GM10266 (cell line): ENCODE data around the gene MED13L.

Experiments
- DNase-seq: peaks from one replicate; pipeline ENCODE4 v3.0.0; 2012; ENCODE audit errors: extremely low spot score
- TF ChIP-seq, protein P1 (sequence below): IDR thresholded peaks from 2 replicates; pipeline ENCODE4 v1.5.1; 2012; ENCODE audit warnings: mild to moderate bottlenecking, low read depth; ENCODE audit not compliant: control insufficient read depth, insufficient read depth; ENCODE audit errors: missing control alignments

The MED13L gene

DNA sequence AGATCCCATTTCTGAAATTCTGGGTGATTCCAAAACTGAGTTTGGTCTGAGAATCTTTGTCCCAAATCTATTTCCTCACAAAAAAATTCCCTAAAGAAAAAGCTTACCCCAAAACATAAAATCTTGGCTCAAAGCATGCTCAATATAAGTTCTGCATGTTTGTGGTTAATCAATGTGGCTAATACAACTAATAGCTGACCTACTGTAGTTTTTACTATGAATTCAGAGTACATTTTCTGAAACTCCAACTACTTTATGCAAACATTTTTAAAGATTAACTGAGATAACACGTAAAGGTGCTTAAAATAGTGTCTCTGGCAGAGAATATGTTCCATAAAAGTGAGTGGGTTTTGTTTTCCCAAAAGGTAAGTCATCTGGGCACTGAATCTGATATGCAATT, 133.1 kb downstream of the MED13L start:
- TF ChIP-seq, protein P1, sequence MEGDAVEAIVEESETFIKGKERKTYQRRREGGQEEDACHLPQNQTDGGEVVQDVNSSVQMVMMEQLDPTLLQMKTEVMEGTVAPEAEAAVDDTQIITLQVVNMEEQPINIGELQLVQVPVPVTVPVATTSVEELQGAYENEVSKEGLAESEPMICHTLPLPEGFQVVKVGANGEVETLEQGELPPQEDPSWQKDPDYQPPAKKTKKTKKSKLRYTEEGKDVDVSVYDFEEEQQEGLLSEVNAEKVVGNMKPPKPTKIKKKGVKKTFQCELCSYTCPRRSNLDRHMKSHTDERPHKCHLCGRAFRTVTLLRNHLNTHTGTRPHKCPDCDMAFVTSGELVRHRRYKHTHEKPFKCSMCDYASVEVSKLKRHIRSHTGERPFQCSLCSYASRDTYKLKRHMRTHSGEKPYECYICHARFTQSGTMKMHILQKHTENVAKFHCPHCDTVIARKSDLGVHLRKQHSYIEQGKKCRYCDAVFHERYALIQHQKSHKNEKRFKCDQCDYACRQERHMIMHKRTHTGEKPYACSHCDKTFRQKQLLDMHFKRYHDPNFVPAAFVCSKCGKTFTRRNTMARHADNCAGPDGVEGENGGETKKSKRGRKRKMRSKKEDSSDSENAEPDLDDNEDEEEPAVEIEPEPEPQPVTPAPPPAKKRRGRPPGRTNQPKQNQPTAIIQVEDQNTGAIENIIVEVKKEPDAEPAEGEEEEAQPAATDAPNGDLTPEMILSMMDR = no peak
- no peak for DNase-seq

DNA sequence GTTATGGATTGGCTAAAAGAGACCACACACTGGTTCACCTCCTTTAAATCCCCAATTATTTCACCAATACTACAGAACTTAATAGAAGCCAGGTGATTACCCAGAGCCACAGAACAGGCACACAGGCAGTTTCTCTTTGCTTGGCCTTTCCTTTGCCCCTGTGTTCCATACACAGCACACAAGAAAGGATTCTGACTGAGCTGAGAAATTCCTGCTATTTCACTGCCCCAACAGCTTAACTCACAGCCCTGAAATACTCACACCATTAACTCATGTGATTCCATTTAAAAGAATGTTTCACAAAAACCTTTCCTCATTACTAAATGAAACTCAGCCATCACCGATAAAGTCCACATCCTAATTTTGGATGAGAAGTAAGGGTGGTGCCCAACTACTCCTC, 133.6 kb downstream of the MED13L start:
- TF ChIP-seq, protein P1 = no peak
- no peak for DNase-seq

DNA sequence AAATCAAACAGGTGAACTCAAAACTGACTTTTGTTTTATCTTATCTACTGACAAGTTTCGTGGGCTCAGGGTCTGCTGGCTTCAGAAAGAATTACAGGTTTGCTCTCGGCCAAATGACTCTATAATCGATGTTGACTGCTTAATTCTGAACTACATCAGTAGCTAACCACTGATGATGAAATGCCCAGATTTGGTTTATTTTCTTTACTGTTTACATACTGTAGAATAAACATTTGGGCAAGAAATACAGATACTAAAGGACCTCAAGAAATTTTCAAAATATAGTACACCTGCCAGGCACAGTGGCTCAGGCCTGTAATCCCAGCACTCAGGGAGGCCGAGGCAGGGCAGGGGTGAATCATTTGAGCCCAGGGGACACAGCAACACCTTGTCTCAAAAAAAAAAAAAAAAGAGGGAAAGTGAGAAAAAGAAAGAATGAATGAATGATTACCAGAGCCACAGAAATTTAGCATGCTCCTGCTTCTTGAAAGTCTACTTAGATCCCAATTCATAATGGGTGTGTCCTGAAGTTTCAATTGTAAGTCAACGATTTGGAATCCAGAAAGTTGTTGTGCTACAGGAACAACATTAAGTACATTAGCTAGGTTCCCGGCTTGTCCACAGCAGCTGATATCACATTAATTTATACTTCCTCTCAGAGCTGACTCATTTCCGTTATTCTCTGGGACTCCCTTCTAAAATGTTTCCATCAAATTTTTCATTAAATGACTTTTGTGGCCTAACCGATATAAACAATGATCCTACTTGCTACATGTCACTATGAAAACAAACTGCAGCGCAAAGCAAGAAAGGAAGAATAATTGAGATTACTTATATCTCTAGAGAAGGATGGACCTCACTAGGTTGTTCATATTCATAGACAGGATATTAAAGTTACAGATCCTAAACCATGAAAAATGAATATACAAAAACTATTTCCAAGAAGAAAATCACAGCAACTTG, 134.3 kb downstream of the MED13L start:
- DNase-seq = peak; percentile 9
- TF ChIP-seq, protein P1 = no peak

DNA sequence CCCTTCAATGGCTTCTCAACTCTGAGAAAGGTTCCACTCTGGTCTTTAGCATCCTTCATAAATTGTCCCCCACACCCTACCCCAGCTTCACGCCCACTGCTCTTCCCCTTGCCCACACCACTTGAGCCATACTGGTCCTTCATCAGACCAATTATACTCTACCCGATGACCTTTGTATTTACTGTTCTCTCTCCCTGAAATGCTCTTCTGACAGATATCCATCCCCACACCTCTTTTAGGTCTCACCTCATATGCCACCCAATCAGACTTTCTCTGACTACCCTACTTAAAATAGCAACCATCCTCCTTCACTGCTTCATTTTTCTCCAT, 135.7 kb downstream of the MED13L start:
- TF ChIP-seq, protein P1 = no peak
- DNase-seq = no peak

DNA sequence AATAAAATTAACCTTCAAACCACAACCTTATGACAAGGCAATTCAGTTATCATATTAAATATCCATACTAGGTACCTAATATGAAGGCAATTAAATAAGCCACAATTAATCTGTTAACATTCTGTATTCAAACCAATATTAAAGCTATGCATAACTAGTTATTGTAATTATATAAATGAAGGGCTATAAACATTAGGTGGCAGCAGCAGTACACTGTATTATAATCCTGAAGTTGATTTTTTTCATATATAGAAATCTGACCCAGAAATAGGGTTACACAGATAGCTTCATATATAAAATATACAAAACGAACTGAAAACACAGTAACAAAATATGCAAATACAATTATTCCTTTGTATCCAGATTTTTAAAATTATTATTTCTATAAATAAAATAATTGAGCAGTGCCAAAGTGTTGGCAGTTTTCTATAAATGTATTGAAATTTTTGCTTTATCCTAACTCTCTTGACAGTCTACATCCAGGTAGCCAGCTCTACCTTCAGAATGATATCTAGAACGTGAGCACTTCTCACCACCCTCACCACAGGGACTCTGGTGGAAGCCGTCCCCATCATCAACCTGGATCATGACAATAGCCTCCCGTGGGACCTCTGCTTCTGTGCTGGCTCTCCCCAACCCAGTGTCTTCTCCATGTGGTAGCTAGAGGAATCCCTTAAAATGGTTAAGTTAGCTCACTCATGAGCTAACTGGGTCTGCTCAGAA, 136.2 kb downstream of the MED13L start:
- no peak for DNase-seq

DNA sequence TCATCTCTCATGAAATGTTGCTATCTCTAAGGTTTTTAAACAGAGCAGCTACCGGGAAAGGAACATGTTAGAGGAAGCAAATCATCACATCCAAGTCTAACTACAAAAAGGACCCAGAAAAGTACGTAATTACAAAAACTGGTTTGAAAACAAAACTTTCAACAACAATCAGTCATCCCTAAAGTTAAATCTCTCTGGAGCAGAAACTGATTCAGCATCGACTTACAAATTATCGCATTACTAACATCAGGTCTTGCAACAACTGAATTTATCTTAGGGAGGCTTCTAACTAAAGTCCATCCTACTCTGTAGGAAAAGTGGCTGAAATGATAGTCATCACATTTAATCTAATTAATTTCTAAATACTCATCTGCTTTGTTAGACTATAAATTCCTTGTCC, 137.0 kb downstream of the MED13L start:
- TF ChIP-seq, protein P1 = no peak
- DNase-seq = no peak

More for the DNA sequence above, 136.2 kb downstream of the MED13L start:
- TF ChIP-seq, protein P1 = no peak

DNA sequence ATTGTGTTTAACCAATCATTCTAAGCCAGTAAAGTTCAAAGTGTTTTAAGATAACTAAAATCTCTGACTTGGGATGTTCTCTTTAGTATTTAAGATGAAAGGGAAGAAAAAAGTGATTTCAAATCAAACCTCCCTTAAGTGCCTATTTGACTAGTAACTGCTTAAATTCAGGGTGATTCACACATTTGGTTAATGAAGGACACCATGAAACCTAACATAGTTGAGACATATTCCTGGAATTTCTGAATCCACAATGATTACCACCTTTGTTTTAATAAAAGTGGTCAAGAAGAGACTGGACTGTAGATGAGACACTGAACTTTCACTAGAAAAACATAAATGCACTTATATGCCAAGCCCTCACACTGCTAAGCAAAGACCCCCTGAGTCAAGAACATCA, 138.7 kb downstream of the MED13L start:
- DNase-seq = no peak
- TF ChIP-seq, protein P1 = no peak
